Aorta (tissue), 5 donors: ENCODE data around the gene CNST. TPM values are rescaled to one million over a fixed set of nuclear protein-coding genes. Genes with fewer than 3 reads are reported as not detected.
"Not testable (repeated sequence)": the region's sequence is repeated elsewhere in the genome, so short reads cannot be mapped to it uniquely, and the experiment has no call there.

ENCODE experiments used
- ATAC-seq: fragments of 200-7000 bp; cut with Tn5 transposase; one replicate; pipeline ENCODE4 v1.9.1; 2022; ENCODE audit warnings: moderate library complexity; ENCODE audit not compliant: low FRiP score
- DNase-seq, 2 donors: peaks; one replicate each; pipeline ENCODE4 v3.0.0-alpha.2; 2020
- H3K27ac ChIP-seq, 2 donors: one replicate each; pipeline ENCODE4 v1.5.1; 2013; ENCODE audit warnings: low read length in 2 of 2, mild to moderate bottlenecking in 2 of 2, moderate library complexity in 2 of 2, control low read depth in 1 of 2, inconsistent platforms in 1 of 2, low read depth in 1 of 2
- H3K27me3 ChIP-seq, 2 donors: one replicate each; pipeline ENCODE4 v1.6.1; 2013; ENCODE audit warnings: control low read depth in 1 of 2, low read length in 1 of 2, mild to moderate bottlenecking in 1 of 2, moderate library complexity in 1 of 2; ENCODE audit not compliant: insufficient read depth in 2 of 2, control insufficient read depth in 1 of 2
- H3K36me3 ChIP-seq, 2 donors: one replicate each; pipeline ENCODE4 v1.6.1; 2013; ENCODE audit warnings: control low read depth in 1 of 2, low read length in 1 of 2, mild to moderate bottlenecking in 1 of 2; ENCODE audit not compliant: insufficient read depth in 2 of 2, control insufficient read depth in 1 of 2
- H3K4me1 ChIP-seq, 2 donors: one replicate each; pipeline ENCODE4 v1.6.1; 2013; ENCODE audit warnings: low read length in 2 of 2, control low read depth in 1 of 2, mild to moderate bottlenecking in 1 of 2, moderate library complexity in 1 of 2; ENCODE audit not compliant: insufficient read depth in 2 of 2, control insufficient read depth in 1 of 2
- H3K4me3 ChIP-seq, 2 donors: one replicate each; pipeline ENCODE4 v1.5.1; 2013; ENCODE audit warnings: low read length in 2 of 2, control low read depth in 1 of 2, mild to moderate bottlenecking in 1 of 2
- H3K9me3 ChIP-seq: one replicate; pipeline ENCODE4 v1.6.1; 2013; ENCODE audit warnings: mild to moderate bottlenecking, low read length; ENCODE audit not compliant: control insufficient read depth
- WGBS, 2 donors: extraction: QIAGEN DNeasy Blood & Tissue Kit; methylation state at CpG; one replicate each; pipeline ENCODE4 v1.1.7; 2013; 5-methylcytosine and 5-hydroxymethylcytosine counted together
- intact Hi-C, 2 donors: fragments of 100-400 bp; cut with DNase I; formaldehyde crosslinking; loops; one replicate each; pipeline versions ENCODE4 v1.14.2 to v1.15.0; 2022
- polyA plus RNA-seq, 2 donors: library from polyadenylated mRNA; stranded (reverse); fragments of 200-250 nt; gene quantifications; one replicate each; pipeline ENCODE4 v1.2.3, GENCODE V29; 2013
- total RNA-seq, 2 donors: library from RNA; stranded (reverse); fragmentation: NEBNext Ultra II Directional; extraction: Animal tissue kit (Norgen Biotek cat#: 25700); gene quantifications; one replicate each; pipeline ENCODE4 v1.2.1, GENCODE V29; 2021
- donor health status: healthy with polysubstance abuse.
- donor health status: Bipolar disorder and iron deficiency.
- donor health status: DM: no; HTN: no; CAD: no.
- donor health status: DM: no; HTN: no; CAD: no.
- donor health status: DM: yes; HTN: yes; CAD: no.

The CNST gene
- total and polyA plus RNA-seq, 4 donors, result 6.9 to 27.8 (median 16.1) TPM

GRCh38 chr1:246705368-246705767, 139.1 kb downstream of the CNST start:
- DNase-seq (no peak), ATAC-seq (no peak)
- 45 to 51% methylated on average over 3 of the region's 3 CpGs for WGBS, 2 donors
- H3K4me3 ChIP-seq, result no peak overlapping the region
- no peaks in the 10 kb centered on the region for H3K36me3 ChIP-seq
- H3K27me3 ChIP-seq, result no peaks in the 10 kb centered on the region
- no peaks in the 10 kb centered on the region for H3K9me3 ChIP-seq
- H3K4me1 ChIP-seq, result no peaks in the 10 kb centered on the region
- no peak overlapping the region for H3K27ac ChIP-seq
- intact Hi-C loops, result no loop called here

- H3K4me3 ChIP-seq, result no peak overlapping the region
- WGBS, 2 donors, result 86 to 90% methylated on average over 6 of the region's 6 CpGs
Observed at GRCh38 chr1:246708166-246708565, 141.9 kb downstream of the CNST start.

GRCh38 chr1:246709196-246709595, 142.9 kb downstream of the CNST start:
- 94 to 95% methylated on average over 4 of the region's 4 CpGs for WGBS, 2 donors
- intact Hi-C loops, result no loop called here
- no peak overlapping the region for H3K27ac ChIP-seq
- H3K4me1 ChIP-seq, result no peaks in the 10 kb centered on the region
- no peaks in the 10 kb centered on the region for H3K27me3 ChIP-seq
- DNase-seq (no peak), ATAC-seq (no peak)
- H3K4me3 ChIP-seq, result no peak overlapping the region
- no peaks in the 10 kb centered on the region for H3K9me3 ChIP-seq
- H3K36me3 ChIP-seq, result no peaks in the 10 kb centered on the region

More at GRCh38 chr1:246708166-246708565, 141.9 kb downstream of the CNST start:
- DNase-seq (no peak), ATAC-seq (no peak)
- no peaks in the 10 kb centered on the region for H3K9me3 ChIP-seq
- intact Hi-C loops, result no loop called here
- no peaks in the 10 kb centered on the region for H3K36me3 ChIP-seq
- H3K4me1 ChIP-seq, result no peaks in the 10 kb centered on the region
- H3K27ac ChIP-seq, result no peak overlapping the region
- no peaks in the 10 kb centered on the region for H3K27me3 ChIP-seq

- no peaks in the 10 kb centered on the region for H3K4me1 ChIP-seq
- intact Hi-C loops, result no loop called here
- no peaks in the 10 kb centered on the region for H3K36me3 ChIP-seq
- WGBS, 2 donors, result 53 to 56% methylated on average over 2 of the region's 2 CpGs
- H3K27me3 ChIP-seq, result no peaks in the 10 kb centered on the region
- no peak overlapping the region for H3K4me3 ChIP-seq
- no peaks in the 10 kb centered on the region for H3K9me3 ChIP-seq
- DNase-seq (no peak), ATAC-seq (no peak)
- no peak overlapping the region for H3K27ac ChIP-seq
Observed at GRCh38 chr1:246709835-246710234, 143.6 kb downstream of the CNST start.

GRCh38 chr1:246711548-246712003, 145.3 kb downstream of the CNST start:
- DNase-seq (no peak), ATAC-seq (no peak)
- Histone ChIP-seq H3K9me3 (no peaks in the 10 kb centered on the region), H3K27me3 (no peaks in the 10 kb centered on the region), H3K27ac (no peak overlapping the region), H3K4me1 (no peaks in the 10 kb centered on the region), H3K4me3 (no peak overlapping the region), H3K36me3 (no peaks in the 10 kb centered on the region)
- WGBS, 2 donors, result 74 to 78% methylated on average over 3 of the region's 3 CpGs
- intact Hi-C loops, result no loop called here

GRCh38 chr1:246712428-246712827, 146.2 kb downstream of the CNST start:
- H3K4me3 ChIP-seq, H3K9me3 ChIP-seq, intact Hi-C loops, DNase-seq, ATAC-seq, H3K27ac ChIP-seq, H3K36me3 ChIP-seq, H3K27me3 ChIP-seq, H3K4me1 ChIP-seq: not testable (repeated sequence)
- WGBS, 2 donors, result 90% methylated on average over 5 of the region's 5 CpGs

Other genes starting within 250 kb of the CNST start
- gene SMYD3, start 59.2 kb upstream of the CNST start, total RNA-seq, result 10 to 100 TPM; 11.5 to 29.1 TPM
- gene SMYD3, start 59.2 kb upstream of the CNST start, polyA plus RNA-seq, result 10 to 100 TPM in 1 of 2 donors, 1 to 10 TPM in 1; 6.0 to 10.7 TPM
- 1 to 10 TPM; 5.2 to 5.6 TPM for gene TFB2M, start 195 bp upstream of the CNST start, total RNA-seq
- 1 to 10 TPM; 3.8 to 5.8 TPM for gene TFB2M, start 195 bp upstream of the CNST start, polyA plus RNA-seq
- 10 to 100 TPM; 19.4 to 24.8 TPM for gene SCCPDH, start 158.0 kb downstream of the CNST start, total RNA-seq
- 10 to 100 TPM; 16.6 to 17.3 TPM for gene SCCPDH, start 158.0 kb downstream of the CNST start, polyA plus RNA-seq